Measurements from ENCODE around the gene CACNA1G. TPM values are rescaled to one million over a fixed set of nuclear protein-coding genes. Genes with fewer than 3 reads are reported as not detected.

Gene CACNA1G
- total RNA-seq, 2 donors from 2014 or later = 0.84 to 1.1 TPM

GRCh38 chr17:50620237-50620636 lies 59.7 kb downstream of the CACNA1G start:
- Histone ChIP-seq H3K27me3 (ENCODE audit: control insufficient read depth, insufficient read depth, low read length, poor library complexity, severe bottlenecking) (no peaks in the 10 kb centered on the region), H3K27ac (ENCODE audit: low read depth, low read length) (no peak overlapping the region), H3K9ac (ENCODE audit: extremely low read depth, low read length, poor library complexity, severe bottlenecking) (no peak overlapping the region), H3K9me3 (ENCODE audit: control insufficient read depth, low read length) (no peaks in the 10 kb centered on the region), H3K4me1 (ENCODE audit: control insufficient read depth, insufficient read depth, low read length) (no peaks in the 10 kb centered on the region), H3K36me3 (ENCODE audit: control insufficient read depth, insufficient read depth, low read length) (no peaks in the 10 kb centered on the region), H3K4me3 (ENCODE audit: low read length) (no peak overlapping the region)
- WGBS, 2 experiments (ENCODE audit: insufficient coverage in 1 of 2, insufficient read length in 1 of 2) = 59 to 67% methylated on average over 3 to 5 of the region's 5 CpGs
- no peak overlapping the region for H3K27ac Mint-ChIP-seq
- no peak for DNase-seq
- no peaks in the 10 kb centered on the region for H3K9me3 Mint-ChIP-seq
- H3K27me3 Mint-ChIP-seq (ENCODE audit: insufficient read depth) = no peaks in the 10 kb centered on the region
- H3K36me3 Mint-ChIP-seq (ENCODE audit: low read depth) = no peaks in the 10 kb centered on the region
- no peak for TF ChIP-seq CTCF (conservative IDR thresholded peaks at IDR 0.05)
- peaks cover 14% of the 10 kb centered on the region for H3K4me1 Mint-ChIP-seq
- H3K4me3 Mint-ChIP-seq = no peak overlapping the region

- WGBS, 2 experiments (ENCODE audit: insufficient coverage in 1 of 2, insufficient read length in 1 of 2) = 55 to 63% methylated on average over 7 to 17 of the region's 17 CpGs
- H3K27me3 Mint-ChIP-seq (ENCODE audit: insufficient read depth) = no peaks in the 10 kb centered on the region
- peaks cover 16% of the 10 kb centered on the region for H3K4me1 Mint-ChIP-seq
- H3K9me3 Mint-ChIP-seq = no peaks in the 10 kb centered on the region
- Histone ChIP-seq H3K9ac (ENCODE audit: extremely low read depth, low read length, poor library complexity, severe bottlenecking) (no peak overlapping the region), H3K27me3 (ENCODE audit: control insufficient read depth, insufficient read depth, low read length, poor library complexity, severe bottlenecking) (no peaks in the 10 kb centered on the region), H3K4me3 (ENCODE audit: low read length) (no peak overlapping the region), H3K4me1 (ENCODE audit: control insufficient read depth, insufficient read depth, low read length) (no peaks in the 10 kb centered on the region), H3K9me3 (ENCODE audit: control insufficient read depth, low read length) (no peaks in the 10 kb centered on the region), H3K27ac (ENCODE audit: low read depth, low read length) (no peak overlapping the region), H3K36me3 (ENCODE audit: control insufficient read depth, insufficient read depth, low read length) (no peaks in the 10 kb centered on the region)
- no peak overlapping the region for H3K4me3 Mint-ChIP-seq
- DNase-seq = peak; percentile 93
- peak; percentile 76 for TF ChIP-seq CTCF (conservative IDR thresholded peaks at IDR 0.05)
- H3K36me3 Mint-ChIP-seq (ENCODE audit: low read depth) = no peaks in the 10 kb centered on the region
- H3K27ac Mint-ChIP-seq = no peak overlapping the region
Measured at GRCh38 chr17:50620858-50621257, 60.3 kb downstream of the CACNA1G start.

- Mint-ChIP-seq H3K4me1 (peaks cover 18% of the 10 kb centered on the region), H3K27me3 (ENCODE audit: insufficient read depth) (no peaks in the 10 kb centered on the region), H3K27ac (no peak overlapping the region), H3K9me3 (no peaks in the 10 kb centered on the region), H3K36me3 (ENCODE audit: low read depth) (no peaks in the 10 kb centered on the region), H3K4me3 (no peak overlapping the region)
- 64 to 72% methylated on average over 5 to 16 of the region's 16 CpGs for WGBS, 2 experiments (ENCODE audit: insufficient coverage in 1 of 2, insufficient read length in 1 of 2)
- DNase-seq = no peak
- Histone ChIP-seq H3K9ac (ENCODE audit: extremely low read depth, low read length, poor library complexity, severe bottlenecking) (no peak overlapping the region), H3K27ac (ENCODE audit: low read depth, low read length) (no peak overlapping the region), H3K4me1 (ENCODE audit: control insufficient read depth, insufficient read depth, low read length) (no peaks in the 10 kb centered on the region), H3K36me3 (ENCODE audit: control insufficient read depth, insufficient read depth, low read length) (no peaks in the 10 kb centered on the region), H3K4me3 (ENCODE audit: low read length) (no peak overlapping the region), H3K9me3 (ENCODE audit: control insufficient read depth, low read length) (no peaks in the 10 kb centered on the region), H3K27me3 (ENCODE audit: control insufficient read depth, insufficient read depth, low read length, poor library complexity, severe bottlenecking) (no peaks in the 10 kb centered on the region)
- TF ChIP-seq CTCF (conservative IDR thresholded peaks at IDR 0.05) = no peak
Measured at GRCh38 chr17:50621574-50622031, 61.1 kb downstream of the CACNA1G start.

Measured in endodermal cell (in vitro differentiated cells).